ENCODE measurements around the gene MGAT3.

MGAT3 gene

DNA sequence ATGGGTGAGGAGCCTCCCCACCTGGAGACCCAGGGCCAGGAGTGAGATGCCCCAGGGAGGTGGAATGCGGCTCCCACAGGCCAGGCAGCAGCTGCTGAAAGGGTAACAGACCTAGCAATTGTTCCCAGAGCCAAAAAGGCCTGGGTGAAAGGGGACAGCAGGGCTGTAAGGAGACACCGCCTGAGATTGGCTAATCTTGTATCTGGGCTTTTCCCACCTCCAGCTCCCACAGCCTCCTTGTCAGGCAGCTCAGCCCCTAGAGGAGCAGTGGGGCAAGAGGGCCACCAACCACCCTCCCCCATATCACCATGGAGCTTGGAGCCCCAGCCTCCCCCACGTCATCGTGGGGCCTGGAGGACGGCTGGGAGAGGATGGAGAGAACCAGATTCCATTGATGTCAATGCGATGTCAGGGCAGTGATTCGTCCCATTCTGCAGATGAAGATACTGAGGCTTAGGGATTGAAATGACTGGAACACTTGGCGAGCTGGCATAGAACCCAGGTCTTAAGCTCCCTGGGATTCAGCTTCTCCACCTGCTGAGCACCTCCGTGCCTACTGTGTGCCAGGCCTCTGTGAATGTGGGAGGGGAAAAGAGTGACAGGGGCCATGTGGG, 2.9 kb upstream of the MGAT3 start:
- no peak for DNase-seq

DNA sequence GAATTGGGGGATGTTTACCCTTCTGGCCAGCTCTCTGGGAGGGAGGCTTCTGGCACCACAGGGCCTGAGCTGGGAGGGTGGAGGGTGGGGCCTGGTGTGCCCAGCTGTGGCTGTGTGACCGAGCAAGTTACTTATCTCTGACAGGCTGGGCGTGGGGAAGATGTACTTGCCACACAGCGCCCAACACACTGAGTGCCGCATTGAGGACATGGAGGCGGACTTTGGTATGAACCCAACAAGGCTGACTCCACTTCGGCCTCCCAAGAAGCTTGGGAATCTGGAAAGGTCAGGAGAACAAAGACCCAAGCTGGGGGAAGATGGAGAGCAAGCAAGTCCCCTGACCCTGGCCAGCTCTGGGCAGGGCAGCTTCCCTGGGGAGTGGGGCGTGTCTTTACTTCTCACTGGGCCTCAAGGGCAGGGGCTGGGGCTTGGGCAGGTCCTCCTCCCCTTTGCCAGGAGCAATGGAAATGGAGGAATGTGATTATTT, 2.4 kb upstream of the MGAT3 start:
- DNase-seq, result no peak

DNA sequence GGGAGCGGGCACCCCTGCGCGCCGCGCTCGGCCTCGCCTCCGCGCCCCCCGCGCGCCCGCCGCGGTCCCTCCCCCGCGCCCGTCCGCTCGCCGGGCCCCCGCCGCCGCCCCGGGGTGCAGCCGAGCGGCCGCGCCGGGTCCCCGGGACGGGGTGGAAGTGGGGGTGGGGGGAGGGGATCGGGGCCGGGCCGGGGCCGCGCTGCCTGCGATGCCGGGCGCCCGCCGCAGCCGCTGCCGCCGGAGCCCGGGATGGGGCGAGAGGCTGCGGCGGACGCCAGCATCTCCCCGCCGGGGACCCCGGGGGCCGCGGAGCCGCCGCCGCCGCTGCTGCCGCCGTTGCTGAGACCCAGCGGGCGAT, 365 bp downstream of the MGAT3 start:
- DNase-seq, result no peak

DNA sequence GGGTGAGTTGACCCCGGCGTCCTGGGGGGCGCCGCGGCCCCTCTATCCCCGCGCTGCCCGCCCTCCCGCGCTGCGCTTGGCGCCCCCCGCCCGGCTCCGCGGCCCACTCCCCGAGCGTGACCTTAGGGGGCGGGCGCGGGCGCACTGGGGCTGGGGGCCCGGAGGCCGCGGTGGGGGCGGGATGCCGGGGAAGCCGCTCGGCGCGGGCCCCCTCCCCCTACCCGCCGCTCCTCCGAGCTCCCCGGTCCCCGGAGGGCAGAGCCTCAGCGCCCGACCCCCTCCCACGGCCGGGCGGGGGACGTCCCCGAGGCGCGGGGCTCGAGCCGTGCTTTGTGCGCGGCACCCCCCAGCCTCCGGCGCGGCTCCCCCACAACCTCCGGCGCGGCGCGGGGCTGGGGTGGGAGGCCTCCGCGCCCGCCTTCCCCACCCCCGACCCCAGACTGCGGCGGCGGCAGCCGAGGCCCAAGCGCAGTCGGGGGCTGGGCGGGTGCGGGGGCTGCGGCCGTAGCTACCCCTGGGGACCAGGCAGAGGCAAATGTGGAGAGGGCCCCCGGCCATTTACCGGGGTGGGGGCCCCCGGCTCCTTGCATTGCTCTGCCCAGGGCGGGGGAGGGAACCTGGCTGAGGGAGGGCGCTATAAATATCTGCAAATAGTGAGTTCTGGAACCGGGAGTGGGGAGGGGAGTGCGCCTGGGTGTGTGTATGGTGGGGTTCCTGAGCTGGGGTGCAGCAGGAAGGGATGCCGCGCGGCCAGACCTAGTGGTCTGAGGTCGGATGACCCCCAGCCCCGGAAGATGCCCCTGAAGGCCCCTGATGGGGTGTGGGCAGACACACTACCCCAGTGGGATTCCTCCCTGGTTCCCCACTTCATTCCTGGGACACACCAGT, 988 bp downstream of the MGAT3 start:
- no peak for DNase-seq

DNA sequence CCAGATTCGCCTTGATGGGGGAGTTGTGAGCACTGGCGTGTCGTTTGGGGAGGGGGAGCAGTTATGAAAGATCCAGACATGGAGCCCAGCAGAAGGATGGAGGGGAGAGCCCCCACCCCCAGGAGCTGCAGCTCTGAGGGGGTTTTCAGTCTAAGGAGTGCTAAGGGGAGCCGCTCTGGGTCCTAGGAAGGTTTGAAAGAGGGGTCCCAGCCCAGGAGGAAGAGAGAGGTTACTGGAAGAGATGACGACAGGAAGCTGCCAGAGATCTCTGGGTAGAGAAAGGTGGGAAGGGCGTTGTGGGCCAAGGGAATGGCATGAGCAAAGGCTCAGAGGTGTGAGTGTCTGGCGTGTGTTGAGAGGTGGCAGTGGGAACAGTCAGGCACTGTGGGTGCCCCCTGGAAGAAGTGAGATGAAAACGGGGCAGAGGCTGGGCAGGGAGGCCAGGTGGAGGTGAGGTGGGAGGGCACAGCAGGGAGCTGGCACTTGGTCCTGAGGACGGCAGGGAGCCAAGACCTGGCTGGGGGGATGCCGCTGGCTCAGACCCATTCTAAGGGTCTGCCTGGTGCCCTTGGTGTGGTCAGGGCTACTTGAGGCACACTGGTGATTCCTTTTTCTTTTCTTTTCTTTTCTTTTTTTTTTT, 1.8 kb downstream of the MGAT3 start:
- DNase-seq, result no peak

DNA sequence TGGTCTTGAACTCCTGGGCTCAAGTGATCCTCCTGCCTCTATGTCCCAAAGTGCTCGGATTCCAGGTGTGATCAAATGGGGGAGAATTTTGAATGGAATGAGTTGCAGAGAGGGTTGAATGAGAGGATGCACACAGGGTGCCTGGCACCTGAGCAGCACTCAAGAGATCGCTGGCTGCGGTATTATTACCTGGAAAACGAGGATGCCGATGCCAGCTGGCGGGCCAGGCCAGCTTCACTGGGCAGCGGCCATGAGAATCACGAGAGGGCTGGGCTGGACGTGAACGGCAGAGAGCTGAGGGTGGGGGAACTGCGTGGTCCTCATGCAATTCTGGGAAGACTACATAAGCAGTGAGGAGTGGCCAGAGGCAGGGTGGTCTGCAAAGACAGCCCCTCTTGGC, 2.9 kb downstream of the MGAT3 start:
- peak; percentile 0 for DNase-seq

DNA sequence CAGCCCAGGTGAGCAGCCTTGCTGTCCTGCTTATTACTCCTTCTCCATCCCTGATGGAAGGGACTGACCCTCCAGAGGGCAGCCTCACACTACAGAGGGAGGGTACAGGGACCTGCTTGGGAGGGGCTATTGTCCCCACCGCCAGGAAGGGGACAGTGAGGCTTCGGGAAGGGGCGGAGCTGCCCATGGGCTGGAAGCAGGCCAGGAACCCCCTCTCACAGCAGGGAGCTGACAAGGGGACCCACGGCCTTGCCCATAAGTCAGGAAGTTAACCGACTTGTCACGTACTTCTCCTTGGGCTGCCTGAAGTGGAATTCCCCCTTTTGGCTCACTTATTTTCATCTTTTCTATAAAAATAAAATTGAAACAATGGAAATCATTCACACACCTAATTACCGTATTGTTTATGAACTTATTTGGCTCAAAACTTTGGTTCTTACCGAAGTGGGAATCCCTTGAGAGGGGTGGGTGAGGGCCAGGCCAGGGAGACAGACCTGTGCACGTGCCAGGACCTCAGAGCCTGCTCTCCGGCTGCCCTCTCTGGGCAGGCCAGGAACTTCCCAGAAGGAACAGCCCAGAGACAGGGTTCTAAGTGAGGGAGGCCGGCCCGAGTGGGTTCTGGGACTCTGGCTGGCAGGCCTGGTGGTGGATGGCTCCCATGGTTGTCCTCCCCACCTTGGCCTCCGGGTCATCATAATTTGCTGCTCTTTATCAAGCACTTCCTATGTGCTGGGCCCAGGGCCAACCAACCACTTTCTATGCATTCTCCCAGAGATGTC, 5.8 kb downstream of the MGAT3 start:
- DNase-seq, result no peak

DNA sequence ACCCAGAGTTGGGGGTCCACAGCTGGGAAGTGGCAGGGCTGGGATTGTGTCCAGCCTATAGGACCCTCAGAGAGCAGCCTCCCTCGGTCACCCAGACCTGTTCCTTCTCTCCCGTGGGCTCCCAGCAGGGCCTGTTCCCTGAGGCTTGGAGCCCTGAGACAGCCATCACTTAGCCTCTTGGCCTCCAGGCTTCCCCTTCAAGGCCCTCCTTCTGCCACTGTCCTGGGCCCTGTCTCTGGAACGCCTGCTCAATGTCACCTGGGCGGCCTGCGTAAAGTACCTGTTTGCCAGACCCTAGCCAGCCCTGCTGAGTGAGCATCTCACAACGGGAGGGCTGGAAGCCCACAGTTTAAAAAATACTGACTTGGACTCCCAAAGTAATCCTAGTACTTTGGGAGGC, 6.5 kb downstream of the MGAT3 start:
- DNase-seq, result no peak

DNA sequence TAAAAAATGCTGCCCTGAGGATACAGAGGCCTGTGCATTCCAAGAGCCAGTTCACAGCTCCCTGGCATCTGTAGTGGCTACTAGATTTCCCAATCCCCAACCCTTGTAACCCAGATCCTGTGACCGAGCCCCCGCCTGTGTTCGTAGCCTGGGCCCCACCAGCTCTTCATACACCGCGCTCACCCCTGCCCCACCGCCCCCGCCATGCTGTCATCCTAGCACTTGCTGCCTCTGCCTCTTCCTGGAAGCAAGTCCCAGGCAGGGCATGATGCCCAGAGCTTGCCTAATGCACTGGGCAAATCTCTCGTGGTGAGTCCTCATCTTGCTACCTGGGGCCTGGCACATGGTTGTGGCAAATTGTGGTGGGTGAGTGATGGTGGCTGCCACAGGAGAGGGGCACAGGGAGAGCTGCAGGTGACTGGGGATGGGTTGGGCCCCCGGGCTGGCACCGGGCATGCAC, 7.1 kb downstream of the MGAT3 start:
- peak; percentile 4 for DNase-seq

DNA sequence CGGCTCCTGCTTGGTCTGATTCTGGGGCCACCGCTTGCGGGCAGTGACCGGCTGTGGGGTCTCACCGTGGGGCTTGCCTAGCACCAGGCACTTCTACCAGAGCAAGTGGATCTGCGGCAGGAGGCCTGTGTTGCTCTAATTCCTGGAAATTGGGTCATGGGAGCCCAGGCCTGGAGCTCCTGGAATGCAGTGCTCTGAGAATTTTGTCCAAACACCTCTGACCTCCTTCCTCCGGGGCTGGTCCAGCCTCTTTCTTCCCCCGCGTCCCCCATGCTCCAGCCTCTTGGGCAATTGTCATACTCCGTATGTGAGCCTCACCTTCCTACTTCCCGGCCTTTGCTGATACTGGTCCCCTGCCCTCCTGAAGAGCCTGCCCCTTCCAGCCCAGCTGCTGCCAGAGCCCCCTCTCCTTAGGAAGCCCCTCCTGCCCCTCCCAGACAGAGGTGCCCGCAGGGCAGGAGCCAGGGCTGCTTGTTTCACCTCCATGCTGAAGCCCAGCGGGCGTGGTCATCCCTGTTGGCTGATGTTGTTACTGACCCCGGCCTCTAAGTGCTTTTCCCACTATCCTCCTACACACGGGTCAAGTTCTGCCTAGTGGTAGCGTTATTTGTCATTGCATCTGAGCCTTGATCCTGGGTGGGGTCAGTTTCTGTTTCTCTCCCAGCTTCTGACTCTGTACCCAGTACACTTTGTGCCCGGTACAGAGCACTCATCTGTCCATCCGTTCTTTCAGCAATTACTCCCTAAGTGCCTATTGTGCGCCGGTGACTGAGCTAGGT, 9.6 kb downstream of the MGAT3 start:
- no peak for DNase-seq

DNA sequence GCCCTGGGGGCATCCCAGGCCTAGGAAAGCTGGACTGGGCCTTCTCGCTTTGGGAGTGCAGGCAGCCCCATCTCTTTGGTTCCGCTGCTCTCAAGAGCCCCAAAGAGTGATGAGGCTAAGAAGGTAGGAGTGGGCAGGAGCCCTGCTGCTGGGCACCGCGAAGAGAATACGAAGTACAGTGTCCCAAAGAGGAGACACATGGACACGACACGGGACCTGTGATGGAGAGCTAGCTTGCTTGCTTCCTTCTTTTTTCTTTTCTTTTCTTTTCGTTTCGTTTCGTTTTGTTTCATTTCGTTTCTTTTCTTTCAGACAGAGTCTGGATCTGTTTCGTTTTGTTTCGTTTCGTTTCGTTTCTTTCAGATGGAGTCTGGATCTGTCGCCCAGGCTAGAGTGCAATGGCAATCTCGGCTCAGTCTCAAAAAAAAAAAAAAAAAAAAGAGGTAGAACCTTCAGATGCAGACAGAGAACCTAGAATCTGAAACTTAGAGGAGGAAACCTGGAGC, 10.6 kb downstream of the MGAT3 start:
- no peak for DNase-seq

DNA sequence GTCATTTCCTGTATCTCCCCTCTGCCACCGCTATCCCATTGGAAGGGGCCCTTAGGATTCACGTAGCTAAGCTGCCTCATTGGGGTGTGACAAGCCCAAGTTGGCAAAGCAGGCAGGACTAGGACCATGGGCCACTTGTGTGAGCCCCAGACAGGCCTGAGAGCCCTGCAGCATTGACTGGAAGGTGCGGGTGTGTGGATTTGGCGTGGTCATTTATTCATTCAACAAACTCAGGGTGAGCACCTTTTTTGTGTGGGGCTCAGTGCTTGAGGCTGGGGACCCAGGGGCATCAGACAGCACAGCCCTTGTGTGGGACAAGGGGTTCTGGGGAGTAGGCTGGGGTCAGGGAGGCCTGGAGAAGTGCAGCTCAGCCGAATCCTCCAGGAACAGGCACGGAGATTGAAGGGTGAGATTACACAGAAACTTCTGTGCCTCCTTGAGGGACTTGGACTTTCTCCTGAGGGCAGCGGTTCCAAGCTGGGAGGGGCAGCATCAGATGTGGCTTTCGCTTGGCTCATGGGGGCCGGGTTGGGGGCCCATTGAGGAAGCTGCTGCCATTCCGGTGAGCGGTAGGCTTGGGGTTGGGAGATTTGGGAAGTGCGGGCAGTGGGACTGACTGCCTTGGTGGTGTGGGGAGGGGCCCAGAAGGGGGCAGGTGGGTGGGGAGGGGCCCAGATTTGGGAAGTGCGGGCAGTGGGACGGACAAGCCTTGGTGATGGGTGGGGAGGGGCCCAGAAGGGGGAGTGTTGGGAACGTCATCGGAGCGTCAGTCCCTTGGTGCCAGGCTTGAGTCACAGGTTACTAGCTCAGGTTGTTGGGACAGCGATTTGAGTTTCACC, 11.9 kb downstream of the MGAT3 start:
- DNase-seq, result no peak

DNA sequence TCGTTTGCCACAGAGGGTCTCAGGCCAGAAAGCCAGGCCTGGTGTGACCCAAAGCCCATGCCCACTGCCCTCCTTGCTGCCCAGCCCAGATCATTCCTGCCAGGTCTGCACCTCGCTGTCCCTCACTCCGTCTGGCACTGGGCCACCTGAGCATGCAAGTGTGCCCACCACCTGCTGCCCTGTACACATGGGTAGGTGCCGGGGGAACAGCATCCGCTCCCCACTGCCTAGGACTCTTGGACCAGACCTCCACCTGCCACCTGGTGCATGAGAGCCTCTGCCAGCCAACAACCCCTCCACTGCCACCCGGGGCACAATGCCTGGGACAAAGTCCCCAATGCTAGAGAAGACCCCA, 12.5 kb downstream of the MGAT3 start:
- peak; percentile 42 for DNase-seq

DNA sequence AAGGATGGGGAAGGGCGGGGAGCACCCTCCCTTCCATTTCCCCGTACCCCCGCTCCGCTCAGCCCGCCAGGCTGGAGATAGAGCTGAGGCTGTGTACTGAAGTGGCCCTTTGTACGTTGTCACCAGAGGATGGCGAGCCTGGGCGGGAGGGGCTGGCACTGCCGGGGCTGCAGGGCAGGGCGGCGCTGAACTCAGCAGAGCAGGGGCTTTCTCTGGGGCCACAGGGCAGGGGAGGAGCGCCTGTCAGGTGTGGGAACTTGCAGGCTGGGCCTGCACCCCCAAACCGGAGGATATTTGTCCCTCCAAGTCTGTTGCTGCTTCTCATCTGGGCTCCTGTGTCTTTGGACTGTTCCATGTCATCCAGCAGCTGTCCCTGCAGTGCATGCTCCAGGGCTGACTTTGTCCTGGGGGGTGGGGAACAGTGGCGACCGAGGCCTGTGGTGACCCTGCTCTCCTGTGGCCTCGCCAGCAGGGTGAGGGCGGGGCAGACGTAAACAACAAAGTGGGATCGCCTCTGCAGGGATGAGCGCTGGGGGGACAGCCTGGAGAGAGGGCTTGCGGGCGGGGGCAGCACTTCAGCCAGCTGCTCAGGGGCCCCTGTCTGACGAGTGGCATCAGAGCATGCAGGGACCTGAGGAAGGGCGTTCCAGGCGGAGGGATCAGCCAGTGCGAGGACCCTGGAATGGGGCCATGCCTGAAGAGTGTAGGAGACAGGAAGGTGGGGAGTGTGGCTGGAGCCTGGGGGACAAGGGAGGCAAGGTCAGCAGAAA, 13.1 kb downstream of the MGAT3 start:
- DNase-seq, result peak; percentile 45

DNA sequence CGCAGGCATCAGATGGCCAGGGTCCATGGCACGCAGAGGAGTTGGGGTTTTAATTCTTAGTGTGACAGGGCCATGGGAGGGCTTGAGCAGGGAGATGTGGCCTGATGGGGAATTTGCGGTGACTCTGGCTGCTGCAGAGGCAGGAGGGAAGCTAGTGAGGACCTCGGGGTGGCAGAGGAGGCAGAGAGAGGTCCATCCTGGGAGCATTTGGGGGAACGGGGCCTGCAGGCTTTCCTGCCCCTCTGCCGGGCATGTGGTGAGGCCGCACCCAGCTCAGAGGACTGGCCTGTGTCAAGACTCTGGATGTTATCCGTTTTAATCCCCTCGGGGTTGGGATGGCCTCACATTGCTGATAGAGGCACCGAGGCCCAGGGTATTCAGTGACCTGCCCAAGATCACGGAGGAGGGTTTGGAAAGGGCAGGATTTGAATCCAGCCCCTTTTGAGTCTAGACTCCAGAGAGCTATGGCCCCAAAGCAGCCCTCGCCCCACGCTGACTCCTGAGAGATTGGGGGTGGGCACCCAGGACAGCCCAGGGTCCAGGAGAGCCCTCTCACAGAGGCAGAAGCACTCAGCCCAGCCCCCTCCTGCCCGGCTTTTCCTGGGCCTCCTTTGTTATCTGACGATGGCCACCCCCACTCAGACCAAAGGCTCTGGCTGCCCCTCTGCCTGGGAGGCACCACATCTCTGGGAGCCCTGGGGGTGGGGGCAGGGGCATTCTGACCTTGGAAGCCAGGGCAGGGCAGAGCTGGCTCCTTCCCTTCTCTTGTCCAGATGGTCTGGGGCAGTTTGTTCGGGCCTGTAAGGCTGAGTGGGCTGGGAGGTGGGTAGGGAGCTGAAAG, 13.9 kb downstream of the MGAT3 start:
- DNase-seq, result no peak

DNA sequence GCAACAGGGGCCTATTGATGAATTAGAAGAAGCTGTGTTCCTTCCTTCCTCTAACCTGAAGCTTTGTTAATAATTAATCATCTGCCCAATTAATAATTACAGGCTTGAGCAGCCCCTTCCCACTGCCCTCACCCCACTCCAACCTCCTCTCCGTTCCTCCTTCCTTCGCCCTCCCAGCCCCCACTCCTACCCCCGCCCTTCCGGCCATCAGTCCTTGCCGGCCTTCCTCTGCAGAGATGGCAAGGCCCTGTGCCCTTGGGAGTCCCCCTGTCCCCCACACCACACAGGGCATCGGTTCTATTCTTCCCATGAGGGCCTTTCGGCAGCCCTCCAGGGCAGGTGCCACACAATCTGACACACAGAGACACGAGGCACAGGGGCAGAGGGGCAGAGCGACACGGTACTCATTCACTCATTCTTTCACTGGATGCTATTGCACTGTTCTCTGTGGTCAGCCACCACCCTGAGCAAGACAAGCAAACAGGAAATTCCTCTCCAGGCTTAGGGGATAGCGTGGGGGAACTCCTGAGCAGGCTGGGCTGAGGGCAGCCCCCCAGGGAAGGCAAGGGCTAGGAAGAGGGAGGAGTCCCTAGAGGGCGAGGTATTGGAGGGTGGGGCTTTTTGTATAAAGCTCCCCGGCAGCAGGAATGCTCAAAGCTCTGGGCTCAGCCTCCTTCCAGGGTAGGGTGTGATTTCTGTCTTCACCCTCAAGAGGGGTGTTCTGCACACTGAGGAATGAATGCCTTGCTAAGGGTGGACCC, 14.7 kb downstream of the MGAT3 start:
- DNase-seq, result peak; percentile 26

DNA sequence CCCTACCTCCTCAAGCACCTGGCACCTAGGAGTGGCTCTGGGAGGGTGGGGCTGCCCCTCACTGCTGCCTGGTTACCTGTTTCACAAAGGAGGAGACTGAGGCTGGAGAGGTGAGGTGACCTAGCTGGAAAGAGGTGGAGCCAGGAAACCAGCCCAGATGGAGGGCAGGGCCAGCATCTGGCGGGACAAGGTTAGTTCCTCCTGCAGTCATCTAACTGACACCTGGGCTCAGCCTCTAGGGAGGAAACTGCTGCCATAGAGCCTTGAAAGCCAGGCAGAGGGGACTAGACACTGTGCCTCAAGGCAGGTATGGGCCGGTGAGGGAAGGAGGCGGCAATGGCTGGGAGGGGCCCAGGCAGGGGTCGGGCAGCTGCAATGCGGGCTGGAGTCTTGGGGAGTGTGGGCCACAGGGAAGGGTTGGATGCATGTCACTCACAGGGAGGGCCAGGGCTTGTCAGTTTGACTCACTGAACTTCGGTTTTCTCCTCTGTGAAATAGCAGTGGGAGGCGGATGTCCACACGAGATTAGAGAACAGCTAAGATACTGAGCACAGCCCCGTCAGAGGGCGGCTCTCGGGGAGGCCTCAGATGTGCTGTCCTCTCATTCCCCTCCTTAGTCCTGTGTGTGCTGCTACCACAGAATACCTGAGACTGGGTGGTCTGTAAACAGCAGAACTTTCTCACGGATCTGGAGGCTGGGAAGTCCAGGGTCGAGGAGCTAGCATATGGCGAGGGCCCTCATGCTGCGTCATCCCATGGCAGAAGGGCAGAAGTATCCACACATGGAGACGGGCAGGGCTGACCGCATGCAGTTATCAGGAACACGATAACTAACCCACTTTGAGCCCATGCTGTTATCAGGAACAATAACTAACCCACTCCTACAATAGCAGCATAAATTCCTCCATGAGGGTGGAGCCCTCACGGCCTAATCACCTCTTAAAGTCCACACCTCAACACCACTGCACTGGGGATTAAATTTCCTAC, 16.1 kb downstream of the MGAT3 start:
- peak; percentile 65 for DNase-seq
